T47D (cell line): ENCODE data around the gene HOXC9.

Source experiments
- DNase-seq, 2 experiments: peaks; one replicate each; pipeline versions ENCODE4 v3.0.0 to v3.0.0-alpha.2; 2011 to 2012; ENCODE audit warnings: low read depth in 1 of 2, low spot score in 1 of 2
- JUND ChIP-seq: IDR thresholded peaks from 2 replicates; pipeline ENCODE4 v1.6.1; 2012; ENCODE audit warnings: low read depth
- in situ Hi-C: cut with HindIII; loops from 2 replicates; pipeline ENCODE4 v1.10.0; 2016; ENCODE audit warnings: low sequenced_read_pairs, low pct_unique_long_range_greater_than_20kb

Gene HOXC9

DNA sequence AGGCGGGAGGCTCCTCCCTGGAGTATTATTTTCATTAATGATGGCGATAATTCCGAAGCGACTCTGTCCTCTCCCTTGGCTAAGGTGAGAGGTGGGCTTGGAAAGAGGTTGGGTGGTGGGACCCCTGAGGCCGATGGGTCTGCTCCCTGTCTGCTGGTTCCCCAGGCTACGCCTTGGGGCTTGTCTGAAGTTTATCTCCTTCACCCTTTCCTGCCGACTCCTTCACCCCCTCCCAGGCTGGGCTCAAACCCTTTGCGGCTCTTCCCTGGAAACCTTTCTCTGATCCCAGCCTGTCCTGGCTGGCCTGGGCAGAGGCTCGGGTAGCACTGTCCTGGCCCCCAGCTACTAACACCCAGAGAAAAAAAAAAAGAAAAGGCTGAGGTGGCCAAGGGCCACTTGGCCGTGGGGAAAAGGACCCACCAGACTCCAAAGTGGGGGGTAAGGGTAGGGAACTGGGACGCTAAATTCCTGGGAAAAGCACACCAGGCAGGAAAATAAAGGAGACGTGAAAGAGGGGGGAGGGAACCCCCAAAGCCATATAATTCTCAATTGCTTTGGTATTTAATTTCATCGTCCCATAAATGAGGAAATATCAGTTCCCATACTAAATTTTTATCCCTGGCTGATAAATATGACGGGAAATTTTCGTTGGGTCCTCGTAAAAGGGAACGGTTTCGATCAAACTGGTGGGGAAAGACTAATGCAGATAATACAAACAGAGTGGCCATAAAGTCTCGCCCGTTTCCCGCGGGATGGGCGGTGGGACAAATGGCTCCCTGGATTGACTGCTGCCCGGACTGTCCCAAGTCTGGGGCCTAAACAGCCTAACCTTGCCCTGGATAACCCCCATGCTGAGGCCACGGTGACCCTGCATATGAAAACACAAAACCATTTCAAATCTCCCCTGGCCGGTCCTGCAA is 17.1 kb upstream of the HOXC9 start:
- TF ChIP-seq JUND = no peak
- no peak for DNase-seq
- in situ Hi-C loops = no loop called here

DNA sequence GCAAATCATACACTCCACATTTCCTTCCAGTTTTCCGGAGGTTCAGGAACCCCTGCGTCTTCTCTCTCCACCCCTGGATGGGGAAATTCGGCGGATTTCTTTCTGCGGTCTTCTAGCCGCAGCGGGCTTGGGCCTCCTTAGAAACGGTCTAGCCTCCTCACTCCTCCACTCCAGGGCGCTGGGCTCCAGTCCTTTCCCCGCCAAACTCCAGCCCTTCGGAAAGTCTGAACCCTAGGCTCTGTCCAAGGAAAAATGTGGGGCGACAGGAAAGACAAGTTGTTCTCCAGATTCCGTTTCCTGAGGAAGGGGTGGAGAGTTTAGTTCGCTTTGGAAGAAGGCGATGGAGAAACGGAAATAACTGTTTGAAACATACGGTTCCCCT is 16.4 kb upstream of the HOXC9 start:
- peak; percentile 15; the same call in 1 of the 2 replicates for TF ChIP-seq JUND
- in situ Hi-C loops = no loop called here
- peak in 1 of 2 experiments; percentile 99 for DNase-seq

DNA sequence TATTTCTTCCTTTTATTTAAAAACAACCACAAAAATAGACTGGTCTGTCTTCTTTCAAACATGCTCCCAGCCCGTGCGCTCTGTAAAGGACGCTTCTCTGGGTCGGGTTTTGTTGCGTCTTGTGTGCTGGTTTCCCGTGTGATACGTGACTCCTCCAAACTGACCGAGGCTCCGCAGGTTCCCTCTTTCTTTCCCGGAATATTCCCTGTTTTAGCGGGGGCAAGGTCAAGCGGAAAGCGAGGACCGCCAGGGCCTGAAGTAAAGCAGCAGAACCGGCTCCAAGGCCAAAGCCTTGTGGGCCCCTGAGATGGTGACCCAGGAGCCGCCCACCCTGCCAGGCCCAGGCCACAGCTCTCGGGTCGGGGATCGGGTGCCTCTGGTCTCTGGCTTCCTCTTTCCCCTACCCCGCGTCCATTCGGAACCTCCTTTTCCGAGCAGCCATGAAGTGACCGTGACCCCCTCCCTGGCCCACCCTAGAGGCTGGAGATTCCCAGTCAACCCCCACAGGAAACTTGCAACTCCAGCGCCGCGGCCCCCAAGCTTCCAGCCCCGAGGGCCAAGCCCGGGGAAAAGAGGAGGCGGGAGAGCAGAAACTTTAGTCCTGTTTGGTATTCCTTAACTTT is 15.9 kb upstream of the HOXC9 start:
- TF ChIP-seq JUND = no peak
- DNase-seq = no peak
- in situ Hi-C loops = no loop called here

DNA sequence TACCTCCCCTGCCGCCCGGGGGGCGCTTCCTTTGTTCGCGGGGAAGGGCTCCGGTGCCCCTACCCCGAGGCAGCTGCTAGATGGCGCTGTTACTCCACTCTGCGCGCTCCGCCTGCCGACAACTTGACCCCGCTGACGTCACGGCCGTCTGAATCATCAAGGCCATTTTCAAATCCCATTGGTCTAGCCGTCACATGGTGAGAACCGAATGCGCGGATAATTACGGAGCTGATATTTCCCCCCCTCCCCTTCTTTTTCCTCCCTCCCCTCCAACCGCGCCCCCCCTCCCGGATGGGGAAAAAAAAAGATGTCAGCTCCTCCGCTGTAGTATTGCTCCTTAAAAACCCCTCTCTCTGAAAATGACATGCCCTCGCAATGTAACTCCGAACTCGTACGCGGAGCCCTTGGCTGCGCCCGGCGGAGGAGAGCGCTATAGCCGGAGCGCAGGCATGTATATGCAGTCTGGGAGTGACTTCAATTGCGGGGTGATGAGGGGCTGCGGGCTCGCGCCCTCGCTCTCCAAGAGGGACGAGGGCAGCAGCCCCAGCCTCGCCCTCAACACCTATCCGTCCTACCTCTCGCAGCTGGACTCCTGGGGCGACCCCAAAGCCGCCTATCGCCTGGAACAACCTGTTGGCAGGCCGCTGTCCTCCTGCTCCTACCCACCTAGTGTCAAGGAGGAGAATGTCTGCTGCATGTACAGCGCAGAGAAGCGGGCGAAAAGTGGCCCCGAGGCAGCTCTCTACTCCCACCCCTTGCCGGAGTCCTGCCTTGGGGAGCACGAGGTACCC is 14.9 kb upstream of the HOXC9 start, which contains the start of gene HOXC10:
Gene HOXC10, plus strand, starts transcription at position 246 of the 791 bp plus-strand sequence. Its CDS starts 114 bp downstream, at position 360.
- DNase-seq = peak; percentile 92 to 99
- in situ Hi-C loops = no loop called here
- peak; percentile 80 for TF ChIP-seq JUND

DNA sequence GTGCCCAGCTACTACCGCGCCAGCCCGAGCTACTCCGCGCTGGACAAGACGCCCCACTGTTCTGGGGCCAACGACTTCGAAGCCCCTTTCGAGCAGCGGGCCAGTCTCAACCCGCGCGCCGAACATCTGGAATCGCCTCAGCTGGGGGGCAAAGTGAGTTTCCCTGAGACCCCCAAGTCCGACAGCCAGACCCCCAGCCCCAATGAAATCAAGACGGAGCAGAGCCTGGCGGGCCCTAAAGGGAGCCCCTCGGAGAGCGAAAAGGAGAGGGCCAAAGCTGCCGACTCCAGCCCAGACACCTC is 14.3 kb upstream of the HOXC9 start:
- in situ Hi-C loops = no loop called here
- no peak for DNase-seq
- no peak for TF ChIP-seq JUND

DNA sequence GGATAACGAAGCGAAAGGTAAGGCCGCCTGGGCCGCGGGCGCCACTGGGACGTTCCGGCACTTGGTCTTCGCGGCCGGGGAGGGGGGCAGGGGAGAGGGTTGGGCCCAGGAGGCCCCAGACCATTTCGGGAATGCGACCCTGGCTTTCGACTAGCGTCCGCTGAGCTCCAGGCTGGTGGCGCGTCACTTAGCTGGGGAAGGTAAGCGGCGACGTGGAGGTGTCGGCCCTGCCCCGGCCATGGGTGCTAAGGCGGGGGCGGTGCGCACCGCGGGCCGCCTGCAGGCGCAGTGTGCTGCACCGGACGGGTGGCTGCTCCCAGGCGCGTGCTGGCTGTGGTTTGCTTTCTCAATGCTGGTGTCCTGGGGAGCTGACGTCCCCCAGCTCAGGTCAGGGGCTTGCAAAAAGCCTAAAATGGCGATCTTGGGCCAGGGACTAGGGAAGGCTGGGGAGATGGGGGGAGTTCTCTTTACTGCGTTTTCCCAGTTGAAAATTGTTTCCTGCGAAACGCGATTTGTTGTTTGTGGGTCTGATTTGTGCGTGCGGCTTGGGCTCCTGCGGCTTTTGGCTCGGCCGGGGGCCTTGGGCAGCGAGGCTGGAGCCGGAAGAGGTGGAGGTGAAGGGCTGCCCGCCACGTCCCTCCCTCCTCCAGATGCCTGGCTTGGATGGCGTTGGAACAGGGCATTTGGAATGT is 13.8 kb upstream of the HOXC9 start:
- no peak for TF ChIP-seq JUND
- in situ Hi-C loops = no loop called here
- no peak for DNase-seq

DNA sequence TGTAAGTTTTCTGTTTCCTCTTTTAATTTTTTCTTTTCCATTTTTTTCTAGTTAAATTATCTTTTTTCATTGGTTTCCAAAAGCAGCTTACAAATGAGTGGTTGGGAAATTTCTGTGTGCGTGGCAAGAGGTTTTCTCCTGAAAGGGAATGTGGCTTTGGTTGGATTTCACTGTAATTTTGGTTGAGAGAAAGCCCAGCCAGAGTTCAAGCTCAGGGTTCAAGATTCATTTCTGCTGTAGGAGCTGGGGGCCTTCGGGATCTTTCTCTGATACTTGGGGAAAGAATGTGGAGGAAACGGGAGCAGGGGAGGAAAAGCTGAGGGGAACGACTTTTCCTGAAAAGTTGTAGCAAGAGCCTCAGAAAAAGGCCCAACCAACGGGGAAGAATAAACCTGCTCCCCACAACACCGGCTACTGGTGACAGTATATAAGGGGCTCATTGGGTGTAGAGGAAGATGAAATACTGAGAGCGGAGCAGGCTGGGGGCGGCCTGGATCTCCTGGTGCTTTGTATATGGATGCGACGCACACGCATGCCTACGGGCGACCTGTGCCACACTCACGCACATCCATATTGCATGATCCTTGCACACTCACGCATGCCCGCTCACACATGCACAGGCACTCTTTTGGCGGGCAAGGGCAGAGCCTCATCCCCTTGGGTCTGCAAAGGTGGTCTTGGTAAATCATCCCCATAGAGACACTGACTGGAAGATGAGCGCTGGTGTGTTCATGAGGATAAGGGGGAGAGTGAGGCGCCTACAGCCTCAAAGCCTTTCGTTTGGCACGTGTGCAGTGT is 13.1 kb upstream of the HOXC9 start:
- no peak for TF ChIP-seq JUND
- DNase-seq = no peak
- in situ Hi-C loops = no loop called here

DNA sequence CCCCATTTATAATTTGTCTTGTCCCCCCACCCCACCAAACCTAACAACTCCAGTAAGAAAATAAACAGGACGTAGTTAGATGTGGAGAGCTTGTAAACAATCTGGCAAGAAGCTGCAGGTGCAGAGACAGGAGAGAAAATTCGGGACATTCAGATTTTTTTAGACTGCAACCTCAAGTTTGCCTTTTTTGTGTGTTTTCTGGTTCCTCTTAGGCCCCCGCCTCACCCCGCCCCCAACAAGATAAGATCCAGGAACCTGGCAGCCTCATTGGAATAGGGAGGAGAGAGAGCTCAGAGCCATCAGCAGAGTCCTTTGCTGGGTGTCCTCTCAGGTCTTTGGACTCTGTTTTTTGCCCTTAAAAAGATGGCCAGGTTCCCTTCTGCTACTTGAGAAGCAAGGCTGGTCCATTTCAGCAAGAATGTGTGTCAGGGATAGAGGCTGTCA is 12.2 kb upstream of the HOXC9 start:
- no peak for DNase-seq
- in situ Hi-C loops = no loop called here
- no peak for TF ChIP-seq JUND

DNA sequence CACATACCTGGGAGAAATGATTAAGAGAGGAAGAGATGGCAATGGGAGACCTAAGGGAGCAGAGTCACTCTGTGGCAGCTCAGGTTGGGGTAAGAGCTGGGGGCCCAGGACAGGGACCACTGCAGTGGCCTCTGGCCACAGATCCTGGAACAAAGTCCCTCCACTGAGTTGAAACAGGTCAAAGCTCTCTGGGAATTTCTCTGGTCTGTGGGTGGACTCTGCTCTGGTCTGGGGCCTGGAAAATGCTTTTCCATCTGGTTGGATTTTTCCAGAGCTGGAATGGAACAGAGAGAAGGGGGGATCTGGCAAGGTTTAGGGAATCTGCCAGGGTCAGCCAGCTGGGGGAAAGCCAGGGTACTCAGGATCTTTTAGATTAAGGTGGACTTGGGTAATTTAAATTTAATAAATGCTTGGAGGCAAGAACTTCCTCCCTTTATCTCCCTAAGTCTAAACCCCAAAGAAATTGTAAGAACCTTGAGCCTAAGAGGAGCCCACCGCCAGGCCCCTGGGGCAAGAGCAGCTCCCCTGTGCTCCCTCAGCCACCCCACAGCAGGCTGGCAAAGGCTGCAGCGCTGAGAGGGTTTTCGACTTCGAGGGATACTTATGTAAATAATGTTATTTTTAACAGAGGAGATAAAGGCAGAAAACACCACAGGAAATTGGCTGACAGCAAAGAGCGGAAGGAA is 11.3 kb upstream of the HOXC9 start:
- no peak for TF ChIP-seq JUND
- in situ Hi-C loops = no loop called here
- DNase-seq = no peak

DNA sequence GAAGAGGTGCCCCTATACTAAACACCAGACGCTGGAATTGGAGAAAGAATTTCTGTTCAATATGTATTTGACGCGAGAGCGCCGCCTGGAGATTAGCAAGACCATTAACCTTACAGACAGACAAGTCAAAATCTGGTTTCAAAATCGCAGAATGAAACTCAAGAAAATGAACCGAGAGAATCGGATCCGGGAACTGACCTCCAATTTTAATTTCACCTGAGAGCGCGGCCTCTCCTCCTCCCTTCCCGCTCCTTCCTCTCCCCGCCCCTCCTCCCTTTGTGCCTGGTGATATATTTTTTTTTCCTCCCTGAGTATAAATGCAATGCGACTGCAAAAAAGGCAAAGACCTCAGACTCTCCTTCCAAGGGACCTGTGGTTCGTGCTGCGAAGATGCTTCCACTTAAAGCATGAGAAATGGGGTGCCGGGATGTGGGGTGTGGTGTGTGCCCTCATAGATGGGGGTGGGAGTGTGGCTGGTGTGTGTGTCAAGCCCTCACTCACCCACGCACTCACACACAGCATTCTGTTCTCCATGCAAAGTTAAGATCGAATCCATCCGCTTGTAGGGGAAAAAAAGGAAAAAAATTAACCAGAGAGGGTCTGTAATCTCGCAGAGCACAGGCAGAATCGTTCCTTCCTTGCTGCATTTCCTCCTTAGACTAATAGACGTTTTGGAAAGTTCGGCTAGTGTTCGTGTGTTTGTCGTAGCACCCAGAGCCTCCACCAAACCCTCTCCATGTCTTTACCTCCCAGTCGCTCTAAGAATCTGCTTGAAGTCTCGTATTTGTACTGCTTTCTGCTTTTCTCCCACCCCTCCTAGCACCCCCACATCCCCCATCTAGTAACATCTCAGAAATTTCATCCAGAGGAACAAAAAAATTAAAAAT is 10.5 kb upstream of the HOXC9 start:
- peak in 1 of 2 experiments; percentile 88 for DNase-seq
- no peak for TF ChIP-seq JUND
- in situ Hi-C loops = no loop called here
